GM18520 (cell line): ENCODE measurements around the gene VDAC1.
"Not testable (repeated sequence)": the region's sequence is repeated elsewhere in the genome, so short reads cannot be mapped to it uniquely, and the experiment has no call there.

ENCODE experiments used
- ATAC-seq: cut with Tn5 transposase; IDR thresholded peaks from one replicate; pipeline ENCODE4 v1.9.1; 2021; ENCODE audit not compliant: unreplicated experiment

Gene VDAC1

GRCh38 chr5:133995883-133996563 lies 8.8 kb downstream of the VDAC1 start:
- ATAC-seq, result no peak

DNA sequence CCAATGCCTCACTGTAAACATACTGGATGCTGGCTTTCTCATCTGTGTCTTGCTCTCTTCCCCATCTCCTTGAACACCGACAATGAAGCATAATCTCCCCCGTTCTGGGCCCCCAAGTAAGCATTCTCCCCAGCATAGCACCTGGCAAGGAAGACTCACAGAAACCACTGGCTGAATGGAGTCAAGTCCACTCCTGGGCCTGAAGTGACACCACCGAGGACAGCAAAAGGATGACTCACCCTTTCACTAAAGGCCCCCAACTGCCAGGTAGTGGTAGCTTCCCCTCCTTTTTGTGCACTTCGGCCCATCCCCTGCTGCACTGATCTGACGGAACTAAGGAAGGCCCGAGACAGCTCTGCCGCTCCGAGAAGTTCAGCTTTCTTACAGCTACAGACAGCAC lies 9.4 kb downstream of the VDAC1 start:
- no peak for ATAC-seq

- ATAC-seq, result no peak
These were observed 9.8 kb downstream of the VDAC1 start for GRCh38 chr5:133994990-133995333.

- ATAC-seq, result no peak
These were observed 10.3 kb downstream of the VDAC1 start for GRCh38 chr5:133994297-133994989.

DNA sequence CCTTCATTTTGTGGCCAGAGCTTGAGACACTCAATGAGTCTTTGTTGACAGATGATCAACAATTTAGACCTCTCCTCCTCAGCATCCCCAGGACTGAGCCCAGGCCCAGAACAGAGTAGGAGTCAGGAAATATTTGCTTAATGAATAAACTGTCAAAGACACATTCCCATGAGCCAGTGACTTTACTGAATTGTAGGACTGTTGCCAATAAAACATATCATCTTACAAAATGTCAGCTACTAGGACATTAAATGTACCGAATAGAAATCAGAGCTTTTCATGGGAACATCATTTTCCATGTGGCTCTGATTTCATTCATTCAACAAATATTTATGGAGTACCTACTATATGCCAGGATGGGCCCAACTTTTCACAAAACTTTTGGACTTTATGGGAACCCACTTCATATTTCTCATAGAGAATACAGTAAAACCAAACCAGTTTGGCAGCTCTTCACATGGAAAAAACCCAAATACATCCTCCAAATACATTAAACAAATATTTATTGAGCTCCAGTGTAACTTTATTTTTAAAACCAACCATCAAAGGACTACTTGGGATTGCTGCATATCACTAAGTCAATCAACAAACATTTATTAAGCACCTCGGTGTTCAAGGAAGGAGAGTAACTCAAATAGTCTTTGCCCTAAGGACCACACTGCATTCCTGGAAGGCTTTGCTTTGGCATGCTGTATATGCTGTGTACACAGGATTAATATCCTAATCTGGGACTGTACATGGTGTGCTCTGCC lies 11.4 kb downstream of the VDAC1 start:
- no peak for ATAC-seq

GRCh38 chr5:133992429-133993155 lies 12.2 kb downstream of the VDAC1 start:
- no peak for ATAC-seq

- no peak for ATAC-seq
These were observed 13.4 kb downstream of the VDAC1 start for GRCh38 chr5:133991171-133991910.

DNA sequence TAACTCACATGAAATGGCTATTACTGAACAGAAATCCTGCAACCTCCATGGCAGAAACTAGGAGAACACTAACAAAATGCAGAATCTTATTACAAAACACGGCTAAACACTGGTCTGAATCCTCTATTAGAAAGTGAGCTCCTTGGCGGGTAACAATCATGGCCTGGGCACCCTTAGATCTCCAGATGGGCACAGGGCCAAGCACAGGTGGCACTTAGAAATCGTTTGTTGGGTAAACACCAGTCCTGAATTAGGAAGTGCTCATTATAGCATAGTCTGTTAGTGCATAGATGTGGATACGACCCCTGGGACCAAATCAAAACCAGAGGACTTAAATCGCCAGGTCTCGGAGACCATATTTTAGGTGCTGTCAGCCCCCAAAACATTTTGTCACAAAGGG lies 14.4 kb downstream of the VDAC1 start:
- ATAC-seq, result no peak

GRCh38 chr5:133985540-133986180 lies 19.1 kb downstream of the VDAC1 start:
- ATAC-seq, result no peak

- no peak for ATAC-seq
These were observed 21.1 kb downstream of the VDAC1 start for GRCh38 chr5:133983674-133984073.

GRCh38 chr5:133981714-133982113 lies 23.1 kb downstream of the VDAC1 start:
- ATAC-seq, result no peak

DNA sequence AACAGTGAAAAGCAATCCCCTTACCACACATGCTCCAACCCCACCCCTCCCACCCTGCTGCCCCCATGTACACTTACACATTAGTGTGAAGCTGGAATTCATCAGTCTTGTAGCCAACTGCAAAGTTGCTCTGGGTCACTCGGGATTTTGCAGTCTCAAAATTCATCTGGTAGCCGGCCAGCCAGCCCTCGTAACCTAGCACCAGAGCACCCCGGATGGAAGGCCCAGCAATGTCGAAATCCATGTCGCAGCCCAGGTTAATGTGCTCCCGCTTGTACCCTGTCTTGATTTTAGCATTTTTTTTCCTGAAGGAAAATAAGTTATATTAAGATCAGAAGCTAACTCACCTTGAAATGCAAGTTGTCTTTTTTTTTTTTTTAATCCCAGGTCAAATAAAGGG lies 24.1 kb downstream of the VDAC1 start:
- no peak for ATAC-seq

DNA sequence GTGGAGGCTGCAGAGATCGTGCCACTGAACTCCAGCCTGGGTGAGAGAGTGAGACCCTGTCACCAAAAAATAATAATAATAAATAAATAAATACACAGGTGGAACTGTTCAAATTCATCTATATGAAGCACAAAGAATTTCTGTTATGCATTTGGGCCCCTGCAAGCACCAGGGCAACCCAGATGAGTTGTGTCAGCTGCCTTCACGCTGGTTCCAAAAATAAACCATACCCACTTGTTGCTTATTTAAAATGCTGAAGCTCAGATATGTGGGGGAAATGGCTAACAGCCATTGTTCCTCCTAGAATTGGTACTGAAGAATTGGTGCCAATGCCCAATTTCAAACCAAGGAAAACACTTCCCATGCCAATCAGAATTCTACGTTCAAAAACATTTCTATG lies 25.8 kb downstream of the VDAC1 start:
- ATAC-seq, result no peak

DNA sequence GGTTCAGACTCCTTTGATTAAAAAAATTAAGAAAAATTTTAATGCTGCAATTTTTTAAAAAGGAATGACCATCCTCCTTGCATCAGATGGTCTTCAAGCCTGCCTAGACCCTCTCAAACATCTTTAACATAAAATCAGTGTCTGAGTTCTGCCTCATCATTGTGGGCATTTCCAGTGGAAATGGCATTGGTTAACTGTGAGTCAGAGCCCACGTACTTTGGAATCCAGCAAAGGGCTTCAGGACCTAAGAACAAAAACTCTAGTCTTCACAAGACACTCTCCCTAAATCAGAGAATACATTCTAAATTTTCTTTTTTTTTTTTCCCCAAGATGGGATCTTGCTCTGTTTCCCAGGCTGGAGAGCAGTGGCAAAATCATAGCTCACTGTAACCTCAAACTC lies 26.9 kb downstream of the VDAC1 start:
- no peak for ATAC-seq

DNA sequence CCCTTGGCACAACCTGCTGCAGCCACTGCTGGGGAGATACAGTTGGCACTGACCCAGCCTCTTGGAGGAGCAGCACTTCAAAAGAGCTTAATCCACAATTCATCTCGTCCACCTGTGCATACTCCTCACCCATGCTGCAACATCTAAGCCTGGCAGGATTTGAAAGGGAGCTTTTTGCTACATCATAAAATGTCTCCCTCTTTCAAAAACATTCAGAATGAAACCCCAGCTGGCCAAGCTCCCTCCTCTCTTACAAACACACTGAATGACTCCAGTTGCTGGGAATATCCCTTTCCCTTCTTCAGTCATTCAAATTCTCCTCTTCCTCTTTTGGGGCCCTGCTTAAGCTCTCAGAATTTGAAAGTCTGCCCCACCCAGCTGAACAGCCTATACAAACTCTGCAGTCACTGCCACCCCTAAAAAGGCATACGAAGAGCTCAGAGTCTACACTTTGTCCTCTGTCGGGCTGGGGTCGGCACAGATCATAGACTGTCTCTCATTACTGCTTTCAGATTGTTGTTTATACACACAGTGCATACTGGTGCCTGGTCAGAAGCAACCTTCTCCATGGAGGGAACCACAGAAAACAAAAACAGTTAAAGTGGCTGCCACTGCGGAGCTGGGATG lies 27.5 kb downstream of the VDAC1 start:
- no peak for ATAC-seq

GRCh38 chr5:133975546-133975945 lies 29.2 kb downstream of the VDAC1 start:
- ATAC-seq, result not testable (repeated sequence)

DNA sequence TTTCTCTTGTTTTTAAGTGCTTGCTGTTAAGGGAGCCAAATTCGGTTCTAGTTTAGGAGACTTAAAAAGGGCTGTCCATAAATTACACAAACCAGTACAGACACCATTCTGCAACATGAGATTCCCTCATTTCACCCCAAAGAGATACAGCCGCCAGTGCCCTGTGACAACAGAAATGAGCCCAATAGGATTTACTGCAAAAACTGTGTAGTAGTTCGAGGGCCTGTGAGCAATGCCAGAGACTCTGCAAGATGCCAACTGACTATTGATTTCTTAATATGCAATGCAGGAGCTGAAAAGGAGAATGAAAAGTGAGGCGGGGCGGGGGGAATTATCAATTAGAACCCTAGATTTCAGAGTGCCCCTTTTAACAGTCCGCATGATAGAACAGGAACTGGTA lies 30.6 kb downstream of the VDAC1 start:
- ATAC-seq, result no peak

- no peak for ATAC-seq
These were observed 34.4 kb downstream of the VDAC1 start for GRCh38 chr5:133970325-133970909.

- no peak for ATAC-seq
These were observed 35.0 kb downstream of the VDAC1 start for GRCh38 chr5:133969654-133970324.
